ENCODE measurements around the gene BRIP1. TPM values are rescaled to one million over a fixed set of nuclear protein-coding genes. Genes with fewer than 3 reads are reported as not detected.

BRIP1 gene
- total RNA-seq, 1 experiment from 2014 or later = 20.2 TPM

DNA sequence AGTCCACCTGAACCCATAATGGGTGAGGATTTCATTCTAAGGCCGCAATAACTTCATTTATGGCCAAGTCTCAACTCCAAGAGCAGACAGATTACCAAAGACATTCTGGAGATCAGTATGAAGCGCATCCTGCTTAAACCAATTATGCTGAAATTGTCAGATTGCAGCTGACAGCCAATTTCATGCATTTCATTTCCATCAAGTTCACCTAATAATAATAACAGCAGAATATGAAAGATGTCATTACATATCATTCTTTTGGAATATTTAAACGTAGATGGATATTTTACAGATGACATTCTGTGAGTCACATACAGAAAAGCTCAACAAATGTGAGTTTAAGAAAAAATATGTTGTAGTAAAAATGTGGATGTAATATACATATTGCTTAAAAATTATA is 217.4 kb downstream of the BRIP1 start:
- Histone ChIP-seq H3K23ac (ENCODE audit: insufficient read length, low read depth, low read length) (no peak overlapping the region), H3K23me2 (ENCODE audit: insufficient read length, low read depth, low read length, poor library complexity, severe bottlenecking) (no peaks in the 10 kb centered on the region), H3K18ac (ENCODE audit: insufficient read length, low read depth, low read length) (no peak overlapping the region), H4K8ac (replicated peaks; ENCODE audit: insufficient read length, low read depth, low read length) (no peak overlapping the region), H3K56ac (ENCODE audit: insufficient read length, low read depth, low read length) (no peak overlapping the region), H3K79me2 (ENCODE audit: insufficient read depth, low read length) (no peaks in the 10 kb centered on the region), H4K20me1 (ENCODE audit: control insufficient read depth, insufficient read depth, insufficient read length) (no peaks in the 10 kb centered on the region), H3K9me3 (ENCODE audit: control insufficient read depth, low read depth, low read length) (no peaks in the 10 kb centered on the region), H3K14ac (ENCODE audit: insufficient read depth, low read length) (no peak overlapping the region), H3T11ph (ENCODE audit: low read length) (no peak overlapping the region), H3K27ac (ENCODE audit: insufficient read length, low read depth, low read length) (no peak overlapping the region), H2BK5ac (ENCODE audit: insufficient read length, low read length) (no peak overlapping the region), H2BK20ac (ENCODE audit: low read depth, low read length, poor library complexity, severe bottlenecking) (no peak overlapping the region), H3K27me3 (ENCODE audit: insufficient read depth, low read length) (no peaks in the 10 kb centered on the region), H2AFZ (ENCODE audit: low read length) (no peak overlapping the region), H2BK120ac (ENCODE audit: low read depth, low read length, poor library complexity, severe bottlenecking) (no peak overlapping the region), H3K9ac (ENCODE audit: extremely low read depth, insufficient read length, low read length) (no peak overlapping the region), H4K5ac (ENCODE audit: insufficient read length, low read depth, low read length) (no peak overlapping the region), H3K4ac (ENCODE audit: low read depth, low read length) (no peak overlapping the region), H2BK12ac (ENCODE audit: insufficient read length, low read depth, low read length) (no peak overlapping the region), H4K91ac (ENCODE audit: insufficient read length, low read depth, low read length) (no peak overlapping the region), H3K4me1 (ENCODE audit: insufficient read depth, low read length) (no peaks in the 10 kb centered on the region), H3K4me2 (ENCODE audit: insufficient read depth, insufficient read length, low read length) (no peak overlapping the region), H2BK15ac (ENCODE audit: low read depth, low read length) (no peak overlapping the region), H3K79me1 (ENCODE audit: insufficient read depth, low read depth, low read length, poor library complexity, severe bottlenecking) (no peaks in the 10 kb centered on the region), H2AK5ac (ENCODE audit: insufficient read length, low read length) (no peak overlapping the region)
- Mint-ChIP-seq H3K27me3 (ENCODE audit: low read depth) (no peaks in the 10 kb centered on the region; the same call in 1 of the 2 replicates), H3K9me3 (peaks cover 5% of the 10 kb centered on the region in 2 experiments), H3K4me3 (no peak overlapping the region), H3K27ac (no peak overlapping the region), H3K36me3 (ENCODE audit: insufficient read depth in 1 of 3, low read depth in 3 of 3) (peaks cover 0 to 4% (median 0%) of the 10 kb centered on the region in 3 experiments; a peak in 2 of 7 replicates), H3K4me1 (no peaks in the 10 kb centered on the region)
- WGBS (ENCODE audit: extremely low coverage, insufficient read length, low lambda C conversion rate) = no CpG with 5 or more reads among the region's 3 CpGs
- TF ChIP-seq, protein P1, sequence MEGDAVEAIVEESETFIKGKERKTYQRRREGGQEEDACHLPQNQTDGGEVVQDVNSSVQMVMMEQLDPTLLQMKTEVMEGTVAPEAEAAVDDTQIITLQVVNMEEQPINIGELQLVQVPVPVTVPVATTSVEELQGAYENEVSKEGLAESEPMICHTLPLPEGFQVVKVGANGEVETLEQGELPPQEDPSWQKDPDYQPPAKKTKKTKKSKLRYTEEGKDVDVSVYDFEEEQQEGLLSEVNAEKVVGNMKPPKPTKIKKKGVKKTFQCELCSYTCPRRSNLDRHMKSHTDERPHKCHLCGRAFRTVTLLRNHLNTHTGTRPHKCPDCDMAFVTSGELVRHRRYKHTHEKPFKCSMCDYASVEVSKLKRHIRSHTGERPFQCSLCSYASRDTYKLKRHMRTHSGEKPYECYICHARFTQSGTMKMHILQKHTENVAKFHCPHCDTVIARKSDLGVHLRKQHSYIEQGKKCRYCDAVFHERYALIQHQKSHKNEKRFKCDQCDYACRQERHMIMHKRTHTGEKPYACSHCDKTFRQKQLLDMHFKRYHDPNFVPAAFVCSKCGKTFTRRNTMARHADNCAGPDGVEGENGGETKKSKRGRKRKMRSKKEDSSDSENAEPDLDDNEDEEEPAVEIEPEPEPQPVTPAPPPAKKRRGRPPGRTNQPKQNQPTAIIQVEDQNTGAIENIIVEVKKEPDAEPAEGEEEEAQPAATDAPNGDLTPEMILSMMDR (conservative IDR thresholded peaks at IDR 0.05) = no peak
- no peak for DNase-seq
